ENCODE data around the gene FOXRED2. TPM values are rescaled to one million over a fixed set of nuclear protein-coding genes. Genes with fewer than 3 reads are reported as not detected.
"Not testable (repeated sequence)": the region's sequence is repeated elsewhere in the genome, so short reads cannot be mapped to it uniquely, and the experiment has no call there.

The FOXRED2 gene
- total RNA-seq, 1 donor from 2014 or later: 23.1 TPM

GRCh38 chr22:36540867-36541642, 34.2 kb upstream of the FOXRED2 start:
- no peak for DNase-seq (ENCODE audit: low spot score)
- Mint-ChIP-seq H3K4me3 (ENCODE audit: unreplicated experiment) (no peak overlapping the region), H3K9me3 (ENCODE audit: low read depth) (no peaks in the 10 kb centered on the region), H3K36me3 (ENCODE audit: low read depth) (no peaks in the 10 kb centered on the region), H3K4me1 (ENCODE audit: low read depth) (peaks cover 11% of the 10 kb centered on the region), H3K27me3 (ENCODE audit: low read depth) (peaks cover 5% of the 10 kb centered on the region), H3K27ac (ENCODE audit: unreplicated experiment) (no peak overlapping the region)
- no peak for TF ChIP-seq CTCF (IDR thresholded peaks at IDR 0.05)

DNA sequence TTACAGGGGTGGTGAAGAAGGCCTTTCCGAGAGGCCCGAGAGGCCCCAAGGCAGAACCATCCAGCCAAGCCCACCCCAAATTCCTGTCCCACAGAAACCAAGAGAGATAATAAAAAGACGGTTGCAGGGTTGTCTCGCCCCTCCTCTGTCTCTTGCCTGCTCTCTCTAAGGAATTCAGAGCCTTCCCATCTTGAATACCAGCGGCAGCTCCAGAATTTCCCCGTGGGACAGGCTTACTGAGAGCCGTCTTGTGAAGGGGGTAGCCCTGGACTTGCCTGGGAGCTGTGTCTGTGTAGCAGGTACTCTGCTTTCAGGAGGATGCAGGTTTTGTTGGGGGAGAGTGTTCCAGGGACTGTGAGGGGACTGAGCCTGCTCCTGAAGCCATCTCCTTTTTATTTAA, 31.7 kb upstream of the FOXRED2 start:
- TF ChIP-seq CTCF (IDR thresholded peaks at IDR 0.05): no peak
- Mint-ChIP-seq H3K4me3 (ENCODE audit: unreplicated experiment) (no peak overlapping the region), H3K27ac (ENCODE audit: unreplicated experiment) (no peak overlapping the region), H3K27me3 (ENCODE audit: low read depth) (peaks cover 5% of the 10 kb centered on the region), H3K4me1 (ENCODE audit: low read depth) (peaks cover 10% of the 10 kb centered on the region), H3K9me3 (ENCODE audit: low read depth) (peaks cover 10% of the 10 kb centered on the region), H3K36me3 (ENCODE audit: low read depth) (no peaks in the 10 kb centered on the region)
- peak; percentile 15 for DNase-seq (ENCODE audit: low spot score)

DNA sequence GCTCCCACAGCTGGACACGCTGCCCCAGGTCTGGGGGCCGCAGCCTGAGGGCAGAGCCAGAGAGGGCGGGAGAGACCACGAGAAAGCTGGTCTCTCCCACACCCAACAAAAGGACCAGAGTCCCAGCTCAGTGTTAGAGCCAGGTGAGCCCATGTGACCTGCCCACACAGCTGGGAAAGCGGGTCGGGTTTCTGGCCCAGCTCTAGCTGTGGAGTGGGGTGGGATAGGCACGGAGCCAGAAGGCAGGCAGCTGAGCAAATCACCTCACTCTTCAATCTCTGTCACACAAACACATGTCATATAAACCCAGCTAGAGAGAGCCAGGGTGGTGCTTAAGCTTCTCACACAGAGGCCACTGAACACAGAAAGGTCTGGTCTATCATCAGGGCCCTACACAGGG, 29.9 kb upstream of the FOXRED2 start:
- DNase-seq (ENCODE audit: low spot score): peak; percentile 32
- no peak for TF ChIP-seq CTCF (IDR thresholded peaks at IDR 0.05)
- Mint-ChIP-seq H3K4me3 (ENCODE audit: unreplicated experiment) (no peak overlapping the region), H3K9me3 (ENCODE audit: low read depth) (peaks cover 10% of the 10 kb centered on the region), H3K4me1 (ENCODE audit: low read depth) (peaks cover 5% of the 10 kb centered on the region), H3K27ac (ENCODE audit: unreplicated experiment) (no peak overlapping the region), H3K27me3 (ENCODE audit: low read depth) (peaks cover 5% of the 10 kb centered on the region), H3K36me3 (ENCODE audit: low read depth) (no peaks in the 10 kb centered on the region)

DNA sequence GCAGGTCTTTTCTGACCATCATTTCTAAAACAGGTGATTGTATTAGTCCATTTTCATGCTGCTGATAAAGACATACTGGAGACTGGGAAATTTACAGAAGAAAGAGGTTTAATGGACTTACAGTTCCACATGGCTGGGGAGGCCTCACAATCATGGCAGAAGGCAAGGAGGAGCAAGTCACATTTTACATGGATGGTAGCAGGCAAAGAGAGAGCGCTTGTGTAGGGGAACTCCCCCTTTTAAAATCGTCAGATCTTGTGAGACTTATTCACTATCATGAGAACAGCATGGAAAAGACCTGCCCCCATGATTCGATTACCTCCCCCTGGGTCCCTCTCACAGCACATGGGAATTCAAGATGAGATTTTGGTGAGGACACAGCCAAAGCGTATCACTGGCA, 26.5 kb upstream of the FOXRED2 start:
- peaks cover 10% of the 10 kb centered on the region for H3K9me3 Mint-ChIP-seq (ENCODE audit: low read depth)
- DNase-seq (ENCODE audit: low spot score); H3K27me3 Mint-ChIP-seq (ENCODE audit: low read depth); H3K27ac Mint-ChIP-seq (ENCODE audit: unreplicated experiment); H3K36me3 Mint-ChIP-seq (ENCODE audit: low read depth); H3K4me1 Mint-ChIP-seq (ENCODE audit: low read depth); H3K4me3 Mint-ChIP-seq (ENCODE audit: unreplicated experiment): not testable (repeated sequence)

DNA sequence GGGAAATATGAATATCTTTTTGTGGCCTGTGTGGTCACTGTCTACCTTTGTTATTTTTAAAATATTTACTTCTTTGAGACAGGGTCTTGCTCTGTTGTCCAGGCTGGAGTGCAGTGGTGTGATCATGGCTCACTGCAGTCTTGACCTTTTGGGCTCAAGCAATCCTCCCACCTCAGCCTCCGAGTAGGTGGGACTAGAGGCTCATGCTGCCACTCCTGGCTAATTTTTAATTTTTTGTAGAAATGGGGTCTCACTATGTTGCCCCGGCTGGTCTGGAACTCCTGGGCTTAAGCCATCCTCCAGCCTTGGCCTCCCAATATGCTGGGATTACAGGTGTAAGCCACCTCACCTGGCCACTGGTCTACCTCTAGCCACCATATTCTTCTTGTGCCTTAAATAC, 25.6 kb upstream of the FOXRED2 start:
- peaks cover 15% of the 10 kb centered on the region for H3K4me1 Mint-ChIP-seq (ENCODE audit: low read depth)
- no peak for TF ChIP-seq CTCF (IDR thresholded peaks at IDR 0.05)
- DNase-seq (ENCODE audit: low spot score): no peak
- peaks cover 10% of the 10 kb centered on the region for H3K9me3 Mint-ChIP-seq (ENCODE audit: low read depth)
- no peak overlapping the region for H3K27ac Mint-ChIP-seq (ENCODE audit: unreplicated experiment)
- H3K27me3 Mint-ChIP-seq (ENCODE audit: low read depth): no peaks in the 10 kb centered on the region
- no peak overlapping the region for H3K4me3 Mint-ChIP-seq (ENCODE audit: unreplicated experiment)
- no peaks in the 10 kb centered on the region for H3K36me3 Mint-ChIP-seq (ENCODE audit: low read depth)

Data from chondrocyte (in vitro differentiated cells).